Heart left ventricle (tissue), 13 donors: ENCODE measurements around the gene FMNL1.

Experiments
- POLR2A ChIP-seq, 2 donors: fragments of 450-650 bp; IDR thresholded peaks; one replicate each; pipeline ENCODE4 v1.6.1; 2017; ENCODE audit warnings: antibody characterized with exemption in 2 of 2, mild to moderate bottlenecking in 2 of 2, moderate library complexity in 2 of 2
- TF ChIP-seq, protein P1 (sequence below), 12 donors: fragments of 200-600 bp; sonication (generic) in 4 of 12; IDR thresholded peaks; one replicate each; pipeline versions ENCODE4 v1.5.0 to v1.8.0; 2018 to 2022; ENCODE audit warnings: antibody characterized with exemption in 12 of 12, mild to moderate bottlenecking in 5 of 12
- donor health status: ischemic (EF 13 %, LVEDD 7.1; RV severe dilation, severe dysfunction).
- donor health status: DM: no; HTN: yes; CAD: no.
- donor health status: DM: no; HTN: no; CAD: no.
- donor health status: ischemic (EF 25% LVEDD 6.9; RV normal size, moderate dysfunction).
- donor health status: ischemic (EF 25% LVEDD 5.7; RV mildly dilated, moderate dysfunction).
- donor health status: ischemic (EF 35%, LVEDD 5.7; RV mildly dilated, moderate dysfunction).
- donor health status: nonischemic (EF 11% LVEDD 7.7; RV severe dilation, severe dysfunction).
- donor health status: DM: yes; HTN: yes; CAD: no.
- donor health status: PGD.
- donor health status: ischemic (EF 29% LVEDD 5.4; RV normal size, mild dysfunction).
- donor health status: nonischemic (EF 23%, LVEDD 6.1; RV moderate dilation, normal function).

GRCh38 chr17:45257115-45257514, 35.4 kb downstream of the FMNL1 start:
- TF ChIP-seq, protein P1, sequence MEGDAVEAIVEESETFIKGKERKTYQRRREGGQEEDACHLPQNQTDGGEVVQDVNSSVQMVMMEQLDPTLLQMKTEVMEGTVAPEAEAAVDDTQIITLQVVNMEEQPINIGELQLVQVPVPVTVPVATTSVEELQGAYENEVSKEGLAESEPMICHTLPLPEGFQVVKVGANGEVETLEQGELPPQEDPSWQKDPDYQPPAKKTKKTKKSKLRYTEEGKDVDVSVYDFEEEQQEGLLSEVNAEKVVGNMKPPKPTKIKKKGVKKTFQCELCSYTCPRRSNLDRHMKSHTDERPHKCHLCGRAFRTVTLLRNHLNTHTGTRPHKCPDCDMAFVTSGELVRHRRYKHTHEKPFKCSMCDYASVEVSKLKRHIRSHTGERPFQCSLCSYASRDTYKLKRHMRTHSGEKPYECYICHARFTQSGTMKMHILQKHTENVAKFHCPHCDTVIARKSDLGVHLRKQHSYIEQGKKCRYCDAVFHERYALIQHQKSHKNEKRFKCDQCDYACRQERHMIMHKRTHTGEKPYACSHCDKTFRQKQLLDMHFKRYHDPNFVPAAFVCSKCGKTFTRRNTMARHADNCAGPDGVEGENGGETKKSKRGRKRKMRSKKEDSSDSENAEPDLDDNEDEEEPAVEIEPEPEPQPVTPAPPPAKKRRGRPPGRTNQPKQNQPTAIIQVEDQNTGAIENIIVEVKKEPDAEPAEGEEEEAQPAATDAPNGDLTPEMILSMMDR (IDR thresholded peaks at IDR 0.05): no peak
- TF ChIP-seq POLR2A (IDR thresholded peaks at IDR 0.05): no peak
